HFF-Myc (cell line): ENCODE measurements around the gene SCO2.

Experiments
- DNase-seq: peaks from one replicate; pipeline ENCODE4 v3.0.0-alpha.2; 2011; ENCODE audit warnings: low read depth; ENCODE audit errors: extremely low read depth
- H3K4me3 ChIP-seq: replicated peaks from 2 replicates; pipeline ENCODE4 v1.5.1; 2011; ENCODE audit warnings: low read depth, mild to moderate bottlenecking, control low read depth, low read length
- TF ChIP-seq, protein P1 (sequence below): IDR thresholded peaks from 2 replicates; pipeline ENCODE4 v1.5.1; 2012; ENCODE audit warnings: mild to moderate bottlenecking, low read depth, low read length, control low read depth; ENCODE audit errors: missing control alignments

Gene SCO2, protein sequence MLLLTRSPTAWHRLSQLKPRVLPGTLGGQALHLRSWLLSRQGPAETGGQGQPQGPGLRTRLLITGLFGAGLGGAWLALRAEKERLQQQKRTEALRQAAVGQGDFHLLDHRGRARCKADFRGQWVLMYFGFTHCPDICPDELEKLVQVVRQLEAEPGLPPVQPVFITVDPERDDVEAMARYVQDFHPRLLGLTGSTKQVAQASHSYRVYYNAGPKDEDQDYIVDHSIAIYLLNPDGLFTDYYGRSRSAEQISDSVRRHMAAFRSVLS

DNA sequence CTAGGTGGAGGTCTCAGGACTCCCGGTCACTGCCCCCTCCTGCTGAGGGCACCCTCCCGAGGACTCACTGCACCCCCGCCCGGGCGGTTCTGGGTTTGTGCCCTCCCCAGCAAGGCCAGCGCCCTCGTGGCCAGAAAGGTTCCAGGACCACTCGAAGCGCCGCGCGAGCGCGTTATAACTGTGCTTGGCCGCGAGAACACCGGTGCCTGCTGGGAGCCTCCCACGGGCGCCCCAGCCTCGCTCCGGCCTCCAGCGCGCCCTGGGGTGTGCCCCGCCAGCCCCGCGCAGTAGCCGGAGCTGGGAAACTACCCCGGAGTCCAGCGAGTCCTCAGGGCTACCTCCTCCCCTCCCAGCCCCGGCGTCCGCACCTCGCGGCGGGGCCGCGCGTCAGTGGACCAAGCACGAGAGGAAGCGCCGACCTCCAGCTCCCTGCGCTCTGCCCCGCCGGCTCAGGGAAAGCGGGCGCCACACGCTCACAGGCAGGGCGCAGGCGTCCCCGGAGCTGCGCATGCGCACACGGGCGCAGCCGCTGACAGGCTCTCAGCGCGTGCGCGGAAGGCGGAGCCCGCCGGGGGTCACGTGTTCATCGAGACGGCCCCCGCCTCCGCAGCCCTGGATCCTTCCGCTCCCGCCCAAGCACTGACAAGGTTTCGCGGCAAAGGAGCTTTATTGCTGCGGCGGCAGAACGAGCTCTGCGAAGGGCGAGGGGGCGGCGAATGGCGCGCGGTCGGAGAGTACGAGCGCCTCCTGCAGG lies at the start of gene SCO2:
SCO2 (minus strand) TSS at position 495 of the 754 bp plus-strand sequence. CDS start 1,187 bp downstream, outside the sequence.
- peak; percentile 86 for DNase-seq
- TF ChIP-seq, protein P1, sequence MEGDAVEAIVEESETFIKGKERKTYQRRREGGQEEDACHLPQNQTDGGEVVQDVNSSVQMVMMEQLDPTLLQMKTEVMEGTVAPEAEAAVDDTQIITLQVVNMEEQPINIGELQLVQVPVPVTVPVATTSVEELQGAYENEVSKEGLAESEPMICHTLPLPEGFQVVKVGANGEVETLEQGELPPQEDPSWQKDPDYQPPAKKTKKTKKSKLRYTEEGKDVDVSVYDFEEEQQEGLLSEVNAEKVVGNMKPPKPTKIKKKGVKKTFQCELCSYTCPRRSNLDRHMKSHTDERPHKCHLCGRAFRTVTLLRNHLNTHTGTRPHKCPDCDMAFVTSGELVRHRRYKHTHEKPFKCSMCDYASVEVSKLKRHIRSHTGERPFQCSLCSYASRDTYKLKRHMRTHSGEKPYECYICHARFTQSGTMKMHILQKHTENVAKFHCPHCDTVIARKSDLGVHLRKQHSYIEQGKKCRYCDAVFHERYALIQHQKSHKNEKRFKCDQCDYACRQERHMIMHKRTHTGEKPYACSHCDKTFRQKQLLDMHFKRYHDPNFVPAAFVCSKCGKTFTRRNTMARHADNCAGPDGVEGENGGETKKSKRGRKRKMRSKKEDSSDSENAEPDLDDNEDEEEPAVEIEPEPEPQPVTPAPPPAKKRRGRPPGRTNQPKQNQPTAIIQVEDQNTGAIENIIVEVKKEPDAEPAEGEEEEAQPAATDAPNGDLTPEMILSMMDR, result peak; percentile 53
- H3K4me3 ChIP-seq, result peak within 1 kb of the TSS; percentile 78

DNA sequence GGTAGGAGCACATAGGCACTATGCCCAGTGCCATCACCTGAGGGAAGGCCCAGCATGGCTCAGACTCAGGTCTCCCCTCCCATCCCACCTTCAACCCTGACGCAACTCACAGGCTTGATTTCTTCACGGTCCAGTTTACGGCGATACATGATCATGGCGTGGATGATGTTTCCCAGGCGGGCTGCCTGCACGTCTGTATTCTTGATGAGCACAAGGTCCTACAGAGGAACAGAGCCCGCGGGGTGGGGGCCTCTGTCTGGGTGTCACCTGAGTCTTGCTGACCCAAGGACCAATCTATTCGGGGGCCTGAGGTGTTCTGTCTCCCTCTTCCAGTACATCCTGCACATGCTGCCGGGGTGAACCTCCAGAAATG lies 49.0 kb upstream of the SCO2 start:
- TF ChIP-seq, protein P1, result no peak
- DNase-seq, result no peak
- H3K4me3 ChIP-seq, result no peak overlapping the region

DNA sequence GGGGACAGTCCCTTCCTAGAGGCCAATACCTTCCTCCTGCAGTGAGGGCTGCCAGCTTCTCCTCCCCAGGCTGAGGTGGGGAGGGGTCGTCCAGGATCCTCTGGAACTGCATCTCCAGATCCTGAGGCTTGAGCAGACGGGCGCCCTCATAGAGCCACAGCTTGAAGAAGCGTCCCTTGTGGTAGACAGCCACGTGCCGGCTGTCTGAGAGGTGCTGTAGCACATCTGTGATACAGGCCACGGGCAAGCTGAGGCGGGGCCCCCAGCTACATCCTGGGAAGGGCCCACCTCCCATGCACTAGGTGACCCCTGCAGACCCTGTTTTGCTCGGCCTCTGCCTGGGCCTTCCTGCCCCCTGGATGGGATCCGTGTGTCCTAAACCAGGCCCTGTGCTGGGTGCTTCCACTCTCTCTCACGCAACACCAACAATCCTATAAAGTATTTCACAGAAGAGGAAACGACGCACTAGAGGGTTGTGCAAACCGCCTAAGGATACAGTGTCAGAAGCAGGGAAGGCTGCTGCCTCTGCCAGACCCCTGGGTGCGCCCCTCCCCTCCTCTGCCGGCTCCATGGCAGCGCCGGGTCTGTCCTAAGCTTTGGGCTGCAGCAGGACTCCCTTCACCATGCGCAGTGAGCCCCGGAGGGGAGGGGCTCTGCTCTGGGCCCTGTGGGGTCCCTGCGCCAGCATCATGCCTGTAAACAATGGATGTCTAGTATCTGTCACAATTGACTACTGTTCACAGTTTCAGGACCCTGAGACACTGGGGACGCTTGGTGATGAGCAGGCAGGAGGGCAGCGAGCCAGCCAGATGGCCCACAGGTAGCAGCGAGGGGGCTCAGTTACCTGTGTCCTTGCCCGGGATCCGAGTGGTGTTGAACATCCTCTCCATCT lies 48.3 kb upstream of the SCO2 start:
- no peak for DNase-seq
- TF ChIP-seq, protein P1, result no peak
- H3K4me3 ChIP-seq, result no peak overlapping the region

DNA sequence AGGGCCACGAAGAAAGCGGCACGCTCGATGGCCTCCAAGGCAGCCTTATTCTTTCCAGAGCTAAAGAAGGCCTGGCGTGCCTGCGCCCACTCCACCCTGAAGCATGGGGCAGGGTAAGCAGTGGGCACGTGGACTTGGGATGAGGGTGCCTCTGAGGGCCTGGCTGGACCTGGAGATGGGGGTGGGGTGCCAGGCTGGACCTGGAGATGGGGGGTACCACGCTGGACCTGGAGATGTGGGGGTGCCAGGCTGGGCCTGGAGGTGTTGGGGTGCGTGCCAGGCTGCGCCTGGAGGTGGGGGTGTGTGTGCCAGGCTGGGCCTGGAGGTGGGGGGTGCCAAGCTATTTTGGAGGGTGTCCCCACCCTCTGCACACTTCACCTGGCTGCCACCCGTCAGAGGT lies 47.6 kb upstream of the SCO2 start:
- no peak for DNase-seq
- no peak overlapping the region for H3K4me3 ChIP-seq
- TF ChIP-seq, protein P1, result no peak

DNA sequence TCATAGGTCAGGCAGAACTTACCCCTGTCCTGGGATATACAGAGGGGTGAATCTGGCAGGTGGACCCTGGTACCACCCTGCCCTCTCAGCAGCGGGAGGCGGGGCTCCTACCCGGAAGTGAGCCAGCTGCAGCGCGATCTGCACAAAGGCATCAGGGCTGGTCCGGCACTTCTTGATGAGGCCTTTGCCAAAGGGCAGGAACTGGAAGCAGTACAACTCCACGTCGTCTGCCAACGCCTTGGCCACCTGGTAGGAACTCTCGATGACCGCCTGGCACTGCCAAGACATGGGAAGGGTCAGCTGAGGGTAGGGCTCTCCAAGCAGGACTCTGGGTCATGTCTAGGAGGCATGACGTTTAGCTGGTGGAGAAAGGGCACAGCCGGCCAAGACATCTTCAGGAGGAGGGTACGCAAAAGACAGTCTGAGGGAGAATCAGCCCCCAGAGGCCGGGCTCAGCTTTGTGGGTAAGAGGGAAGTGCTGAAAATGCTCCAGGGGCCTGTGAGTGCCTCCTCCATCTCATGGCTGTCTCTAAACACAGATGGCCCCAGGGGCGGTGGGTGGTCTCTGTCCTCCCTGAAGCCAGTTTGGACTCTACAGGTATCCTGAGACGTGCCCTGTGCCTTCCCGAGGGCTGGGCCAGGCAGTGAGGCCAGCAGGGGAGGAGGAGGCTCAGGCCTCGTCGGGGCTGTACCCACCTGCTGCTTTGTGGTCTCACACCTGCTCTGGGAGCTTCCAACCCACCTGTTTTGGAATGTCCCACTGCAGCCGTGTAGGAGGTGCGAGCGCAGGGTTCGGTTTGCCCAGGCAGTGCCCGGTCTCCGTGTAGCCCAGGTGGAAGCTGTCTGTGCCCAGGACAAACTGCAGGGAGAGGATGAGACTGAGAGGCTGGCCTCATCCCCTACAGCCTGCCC lies 46.1 kb upstream of the SCO2 start:
- TF ChIP-seq, protein P1, result no peak
- no peak for DNase-seq
- H3K4me3 ChIP-seq, result no peak overlapping the region

DNA sequence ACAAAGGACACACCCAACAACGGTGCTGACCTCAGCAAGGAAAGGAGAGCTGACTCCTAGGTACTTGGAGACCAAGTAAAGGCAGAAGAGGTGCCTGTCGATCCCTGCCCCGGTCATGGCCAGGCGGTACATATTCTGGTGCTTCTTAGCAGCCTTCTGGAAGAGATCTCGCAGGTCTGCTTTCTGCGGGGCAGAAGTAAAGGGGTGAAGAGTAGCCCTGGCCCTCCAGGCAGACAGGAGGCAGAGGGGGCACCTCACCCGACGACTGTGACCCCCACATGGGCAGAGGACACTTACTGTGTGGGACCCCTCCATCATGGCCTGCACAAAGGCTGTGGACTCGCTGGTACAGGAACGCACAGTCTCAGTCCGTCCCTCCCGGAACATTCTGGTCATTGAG lies 45.5 kb upstream of the SCO2 start:
- TF ChIP-seq, protein P1, result no peak
- H3K4me3 ChIP-seq, result no peak overlapping the region
- DNase-seq, result no peak
